Fibroblast of lung (primary cell): Measurements from ENCODE around the gene DNAI7. TPM values are rescaled to one million over a fixed set of nuclear protein-coding genes. Genes with fewer than 3 reads are reported as not detected.

Experiments used
- DNase-seq, 2 donors: peaks; one replicate each; pipeline versions ENCODE4 v3.0.0 to v3.0.0-alpha.2; 2010; ENCODE audit warnings: low read depth in 2 of 2
- H2AFZ ChIP-seq: 2 replicates; pipeline ENCODE4 v1.5.1; 2012; ENCODE audit warnings: low read length, control low read depth, inconsistent platforms
- H3K27ac ChIP-seq: 2 replicates; pipeline ENCODE4 v1.5.1; 2011; ENCODE audit warnings: low read length, control low read depth; ENCODE audit not compliant: insufficient read depth
- H3K27me3 ChIP-seq: 2 replicates; pipeline ENCODE4 v1.5.1; 2011; ENCODE audit warnings: mild to moderate bottlenecking, low read length; ENCODE audit not compliant: control insufficient read depth, insufficient read depth
- H3K36me3 ChIP-seq: 2 replicates; pipeline ENCODE4 v1.5.1; 2011; ENCODE audit warnings: low read length; ENCODE audit not compliant: control insufficient read depth, insufficient read depth
- H3K4me1 ChIP-seq: 2 replicates; pipeline ENCODE4 v1.5.1; 2011; ENCODE audit warnings: low read length; ENCODE audit not compliant: control insufficient read depth, insufficient read depth; ENCODE audit errors: extremely low read depth
- H3K4me2 ChIP-seq: 2 replicates; pipeline ENCODE4 v1.5.1; 2011; ENCODE audit warnings: low read length, control low read depth; ENCODE audit not compliant: insufficient read depth; ENCODE audit errors: extremely low read depth
- H3K4me3 ChIP-seq, 4 experiments: fragments of 200-600 bp in 1 of 4; sonication (generic) in 1 of 4; replicated peaks in 1 of 4; 2 replicates each; pipeline ENCODE4 v1.5.1; 2011 to 2016; ENCODE audit warnings: low read length in 4 of 4, low read depth in 3 of 4, mild to moderate bottlenecking in 3 of 4, control low read depth in 2 of 4, inconsistent platforms in 1 of 4, mixed read lengths in 1 of 4; ENCODE audit not compliant: insufficient read depth in 1 of 4; ENCODE audit errors: control extremely low read depth in 1 of 4
- H3K79me2 ChIP-seq: 2 replicates; pipeline ENCODE4 v1.5.1; 2012; ENCODE audit warnings: mild to moderate bottlenecking, low read length, inconsistent platforms; ENCODE audit not compliant: control insufficient read depth, insufficient read depth
- H3K9ac ChIP-seq: 2 replicates; pipeline ENCODE4 v1.5.1; 2011; ENCODE audit warnings: mild to moderate bottlenecking, low read length, control low read depth; ENCODE audit not compliant: insufficient read depth
- H3K9me3 ChIP-seq: 2 replicates; pipeline ENCODE4 v1.5.1; 2012; ENCODE audit warnings: low read depth, low read length; ENCODE audit not compliant: control insufficient read depth, insufficient read depth
- H4K20me1 ChIP-seq: 2 replicates; pipeline ENCODE4 v1.5.1; 2011; ENCODE audit warnings: low read length; ENCODE audit not compliant: control insufficient read depth, insufficient read depth; ENCODE audit errors: extremely low read depth
- EZH2 ChIP-seq: IDR thresholded peaks from 2 replicates; pipeline ENCODE4 v1.5.1; 2012; ENCODE audit warnings: low read length, control low read depth, mild to moderate bottlenecking; ENCODE audit errors: missing control alignments
- polyA plus RNA-seq, 2 donors: library from polyadenylated mRNA; depleted of rRNA in 1 of 2; stranded (reverse) in 1 of 2; unstranded in 1 of 2; fragments of >200 nt; gene quantifications; 2 replicates each; pipeline ENCODE4 v1.2.1, GENCODE V29; 2011 to 2012; ENCODE audit warnings: missing spikeins in 1 of 2
- total RNA-seq: library from RNA; depleted of rRNA; stranded (reverse); fragments of >200 nt; gene quantifications from 2 replicates; pipeline ENCODE4 v1.2.1, GENCODE V29; 2014
- TF ChIP-seq, protein P1 (sequence below), 2 donors: IDR thresholded peaks in 1 of 2; conservative IDR thresholded peaks in 1 of 2; 1 replicate in 1 of 2; 2 replicates in 1 of 2; pipeline ENCODE4 v1.5.1; 2011 to 2012; ENCODE audit warnings: low read length in 2 of 2, control low read depth in 1 of 2, inconsistent platforms in 1 of 2, low read depth in 1 of 2, mild to moderate bottlenecking in 1 of 2

The DNAI7 gene
- total and polyA plus RNA-seq, 2 donors (not counting 1 experiment from before 2014, with no cell fraction given) = 0.17 to 0.23 TPM

DNA sequence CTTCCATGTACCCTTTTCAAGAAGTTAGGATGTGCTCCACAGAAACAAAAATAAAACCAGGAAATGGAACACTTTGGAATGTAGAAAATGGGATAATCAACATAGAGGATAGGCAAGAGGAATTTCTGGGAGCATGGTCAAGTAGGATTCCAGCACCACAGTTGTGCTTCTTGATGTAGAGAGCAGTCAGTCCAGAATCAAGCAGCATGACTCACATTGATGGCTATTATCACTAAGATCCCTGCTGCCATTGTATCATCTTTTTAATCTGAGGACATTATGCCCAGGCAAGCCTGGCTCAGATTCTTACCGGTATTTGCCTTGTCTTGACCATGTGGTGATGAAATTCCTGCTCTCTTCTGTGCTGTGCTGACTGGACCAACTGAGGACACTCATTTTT is 5.7 kb upstream of the DNAI7 start:
- peak; percentile 11 to 86 for DNase-seq
- H3K9me3 ChIP-seq = no peaks in the 10 kb centered on the region
- H3K9ac ChIP-seq = no peak overlapping the region
- no peaks in the 10 kb centered on the region for H3K4me1 ChIP-seq
- no peak overlapping the region for H3K27ac ChIP-seq
- H4K20me1 ChIP-seq = no peaks in the 10 kb centered on the region
- H2AFZ ChIP-seq = no peak overlapping the region
- no peak overlapping the region for H3K4me3 ChIP-seq
- no peak for TF ChIP-seq EZH2
- TF ChIP-seq, protein P1, sequence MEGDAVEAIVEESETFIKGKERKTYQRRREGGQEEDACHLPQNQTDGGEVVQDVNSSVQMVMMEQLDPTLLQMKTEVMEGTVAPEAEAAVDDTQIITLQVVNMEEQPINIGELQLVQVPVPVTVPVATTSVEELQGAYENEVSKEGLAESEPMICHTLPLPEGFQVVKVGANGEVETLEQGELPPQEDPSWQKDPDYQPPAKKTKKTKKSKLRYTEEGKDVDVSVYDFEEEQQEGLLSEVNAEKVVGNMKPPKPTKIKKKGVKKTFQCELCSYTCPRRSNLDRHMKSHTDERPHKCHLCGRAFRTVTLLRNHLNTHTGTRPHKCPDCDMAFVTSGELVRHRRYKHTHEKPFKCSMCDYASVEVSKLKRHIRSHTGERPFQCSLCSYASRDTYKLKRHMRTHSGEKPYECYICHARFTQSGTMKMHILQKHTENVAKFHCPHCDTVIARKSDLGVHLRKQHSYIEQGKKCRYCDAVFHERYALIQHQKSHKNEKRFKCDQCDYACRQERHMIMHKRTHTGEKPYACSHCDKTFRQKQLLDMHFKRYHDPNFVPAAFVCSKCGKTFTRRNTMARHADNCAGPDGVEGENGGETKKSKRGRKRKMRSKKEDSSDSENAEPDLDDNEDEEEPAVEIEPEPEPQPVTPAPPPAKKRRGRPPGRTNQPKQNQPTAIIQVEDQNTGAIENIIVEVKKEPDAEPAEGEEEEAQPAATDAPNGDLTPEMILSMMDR (conservative IDR thresholded peaks at IDR 0.05 in 1 of 2, IDR thresholded peaks at IDR 0.05 in 1 of 2; ENCODE audit: low read depth in 1 of 2, low read length in 2 of 2) = no peak
- no peak overlapping the region for H3K4me2 ChIP-seq
- H3K36me3 ChIP-seq = peaks cover 1% of the 10 kb centered on the region
- peaks cover 5% of the 10 kb centered on the region for H3K79me2 ChIP-seq
- no peaks in the 10 kb centered on the region for H3K27me3 ChIP-seq

DNA sequence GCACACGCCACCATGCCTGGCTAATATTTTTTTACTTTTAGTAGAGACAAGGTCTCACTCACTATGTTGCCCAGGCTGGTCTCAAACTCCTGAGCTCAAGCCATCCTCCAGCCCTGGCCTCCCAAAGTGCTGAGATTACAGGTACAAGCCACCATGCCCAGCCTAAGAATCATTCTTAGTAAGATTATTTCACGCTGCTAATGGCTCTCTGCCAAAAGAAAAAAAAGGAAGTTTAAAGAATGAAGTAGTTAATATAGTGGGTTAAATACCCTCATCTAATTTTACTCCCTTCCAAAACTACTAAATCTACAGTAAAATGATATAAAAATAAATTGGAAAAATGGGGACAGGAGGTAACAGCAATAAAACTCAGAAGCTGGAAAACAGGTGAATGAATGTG is 2.6 kb upstream of the DNAI7 start:
- no peak for DNase-seq
- no peak overlapping the region for H3K4me2 ChIP-seq
- no peaks in the 10 kb centered on the region for H3K4me1 ChIP-seq
- H3K4me3 ChIP-seq = no peak overlapping the region
- no peaks in the 10 kb centered on the region for H3K9me3 ChIP-seq
- H2AFZ ChIP-seq = no peak overlapping the region
- TF ChIP-seq, protein P1 (conservative IDR thresholded peaks at IDR 0.05 in 1 of 2, IDR thresholded peaks at IDR 0.05 in 1 of 2; ENCODE audit: low read depth in 1 of 2, low read length in 2 of 2) = no peak
- TF ChIP-seq EZH2 = no peak
- H3K36me3 ChIP-seq = no peaks in the 10 kb centered on the region
- H3K9ac ChIP-seq = no peak overlapping the region
- no peaks in the 10 kb centered on the region for H4K20me1 ChIP-seq
- H3K27me3 ChIP-seq = no peaks in the 10 kb centered on the region
- peaks cover 6% of the 10 kb centered on the region for H3K79me2 ChIP-seq
- no peak overlapping the region for H3K27ac ChIP-seq

DNA sequence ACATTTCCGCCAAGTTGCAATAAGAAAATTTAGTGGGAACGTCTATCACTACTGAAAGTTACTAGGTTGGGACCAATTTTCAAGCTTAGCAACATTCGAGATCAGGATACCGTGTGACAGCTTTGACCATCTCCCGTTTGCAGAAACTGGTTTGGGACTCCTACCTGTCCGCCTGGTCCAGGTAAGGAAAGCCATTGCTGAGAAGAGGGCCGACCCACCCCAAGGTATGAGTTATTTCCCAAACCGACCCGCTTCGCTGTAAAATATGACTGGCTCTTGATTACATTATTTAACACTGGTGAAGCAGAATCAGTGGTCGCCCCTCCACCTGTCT is 271 bp downstream of the DNAI7 start:
- peak overlapping the region; percentile 68 for H3K9ac ChIP-seq
- H3K9me3 ChIP-seq = no peaks in the 10 kb centered on the region
- H3K79me2 ChIP-seq = peaks cover 6% of the 10 kb centered on the region
- peaks cover under 1% of the 10 kb centered on the region for H3K4me1 ChIP-seq
- peak overlapping the region; percentile 81 to 97 (median 89) for H3K4me3 ChIP-seq
- TF ChIP-seq, protein P1 (conservative IDR thresholded peaks at IDR 0.05 in 1 of 2, IDR thresholded peaks at IDR 0.05 in 1 of 2; ENCODE audit: low read depth in 1 of 2, low read length in 2 of 2) = no peak
- peak overlapping the region; percentile 44 for H2AFZ ChIP-seq
- H3K4me2 ChIP-seq = peak overlapping the region; percentile 88
- no peaks in the 10 kb centered on the region for H3K27me3 ChIP-seq
- no peaks in the 10 kb centered on the region for H4K20me1 ChIP-seq
- no peak for DNase-seq
- H3K36me3 ChIP-seq = no peaks in the 10 kb centered on the region
- H3K27ac ChIP-seq = peak overlapping the region; percentile 98
